Astrocyte (in vitro differentiated cells and primary cell): ENCODE measurements around the gene CALD1.

Source experiments
- EZH2 ChIP-seq: IDR thresholded peaks from 2 replicates; pipeline ENCODE4 v1.6.1; 2012; ENCODE audit warnings: mild to moderate bottlenecking, low read length, inconsistent platforms; ENCODE audit not compliant: insufficient read depth
- TF ChIP-seq, protein P1 (sequence below): IDR thresholded peaks from 2 replicates; pipeline ENCODE4 v1.5.1; 2011; ENCODE audit warnings: low read depth, mild to moderate bottlenecking, inconsistent platforms, low read length, moderate library complexity; ENCODE audit not compliant: insufficient read depth

GRCh38 chr7:134882481-134882880 lies 103.0 kb downstream of the CALD1 start:
- TF ChIP-seq, protein P1, sequence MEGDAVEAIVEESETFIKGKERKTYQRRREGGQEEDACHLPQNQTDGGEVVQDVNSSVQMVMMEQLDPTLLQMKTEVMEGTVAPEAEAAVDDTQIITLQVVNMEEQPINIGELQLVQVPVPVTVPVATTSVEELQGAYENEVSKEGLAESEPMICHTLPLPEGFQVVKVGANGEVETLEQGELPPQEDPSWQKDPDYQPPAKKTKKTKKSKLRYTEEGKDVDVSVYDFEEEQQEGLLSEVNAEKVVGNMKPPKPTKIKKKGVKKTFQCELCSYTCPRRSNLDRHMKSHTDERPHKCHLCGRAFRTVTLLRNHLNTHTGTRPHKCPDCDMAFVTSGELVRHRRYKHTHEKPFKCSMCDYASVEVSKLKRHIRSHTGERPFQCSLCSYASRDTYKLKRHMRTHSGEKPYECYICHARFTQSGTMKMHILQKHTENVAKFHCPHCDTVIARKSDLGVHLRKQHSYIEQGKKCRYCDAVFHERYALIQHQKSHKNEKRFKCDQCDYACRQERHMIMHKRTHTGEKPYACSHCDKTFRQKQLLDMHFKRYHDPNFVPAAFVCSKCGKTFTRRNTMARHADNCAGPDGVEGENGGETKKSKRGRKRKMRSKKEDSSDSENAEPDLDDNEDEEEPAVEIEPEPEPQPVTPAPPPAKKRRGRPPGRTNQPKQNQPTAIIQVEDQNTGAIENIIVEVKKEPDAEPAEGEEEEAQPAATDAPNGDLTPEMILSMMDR, result no peak
- no peak for TF ChIP-seq EZH2
